Measurements from ENCODE around the gene TMEM248. TPM values are rescaled to one million over a fixed set of nuclear protein-coding genes. Genes with fewer than 3 reads are reported as not detected.
"Not testable (repeated sequence)": the region's sequence is repeated elsewhere in the genome, so short reads cannot be mapped to it uniquely, and the experiment has no call there.

The TMEM248 gene
- total RNA-seq, 2 experiments from 2014 or later, result 88.3 to 91.6 TPM

GRCh38 chr7:66899552-66900280 is 21.3 kb upstream of the TMEM248 start:
- H3K27ac Mint-ChIP-seq, result no peak overlapping the region
- no peaks in the 10 kb centered on the region for H3K9me3 Mint-ChIP-seq
- no peak for DNase-seq
- no peaks in the 10 kb centered on the region for H3K4me1 Mint-ChIP-seq
- no peaks in the 10 kb centered on the region for H3K36me3 Mint-ChIP-seq (ENCODE audit: low read depth)
- H3K27me3 Mint-ChIP-seq, result no peaks in the 10 kb centered on the region
- ChIA-PET CTCF (no interaction called here), POLR2A (interaction anchor here (0.6 kb wide), 1 partner anchor 17 kb away, joined by 3 read pairs; no protein-coding TSS in a partner anchor)
- H3K4me3 Mint-ChIP-seq, result no peak overlapping the region

- H3K4me3 Mint-ChIP-seq, result no peak overlapping the region
- no peak overlapping the region for H3K27ac Mint-ChIP-seq
- no peaks in the 10 kb centered on the region for H3K9me3 Mint-ChIP-seq
- no peak for DNase-seq
- ChIA-PET POLR2A (interaction anchor here (1.0 kb wide), 1 partner anchor 42 kb away, joined by 3 read pairs; no protein-coding TSS in a partner anchor), CTCF (interaction anchor here (0.7 kb wide), 1 partner anchor 13 kb away, joined by 3 read pairs; no protein-coding TSS in a partner anchor)
- H3K4me1 Mint-ChIP-seq, result no peaks in the 10 kb centered on the region
- H3K27me3 Mint-ChIP-seq, result no peaks in the 10 kb centered on the region
- no peaks in the 10 kb centered on the region for H3K36me3 Mint-ChIP-seq (ENCODE audit: low read depth)
Measured at GRCh38 chr7:66901941-66902843, 18.8 kb upstream of the TMEM248 start.

GRCh38 chr7:66902844-66903180 is 18.2 kb upstream of the TMEM248 start:
- no peak overlapping the region for H3K27ac Mint-ChIP-seq
- CTCF ChIA-PET, result interaction anchor here (0.7 kb wide), 1 partner anchor 13 kb away, joined by 3 read pairs; no protein-coding TSS in a partner anchor
- H3K36me3 Mint-ChIP-seq (ENCODE audit: low read depth), result no peaks in the 10 kb centered on the region
- H3K27me3 Mint-ChIP-seq, result no peaks in the 10 kb centered on the region
- no peaks in the 10 kb centered on the region for H3K9me3 Mint-ChIP-seq
- no peaks in the 10 kb centered on the region for H3K4me1 Mint-ChIP-seq
- POLR2A ChIA-PET, result no interaction called here
- H3K4me3 Mint-ChIP-seq, result no peak overlapping the region
- DNase-seq, result no peak

- no peak overlapping the region for H3K27ac Mint-ChIP-seq
- POLR2A ChIA-PET, result interaction anchor here (3.0 kb wide), 1 partner anchor 59 kb away, joined by 11 read pairs; no protein-coding TSS in a partner anchor
- H3K9me3 Mint-ChIP-seq, result no peaks in the 10 kb centered on the region
- H3K4me1 Mint-ChIP-seq, result no peaks in the 10 kb centered on the region
- no peak for DNase-seq
- H3K36me3 Mint-ChIP-seq (ENCODE audit: low read depth), result no peaks in the 10 kb centered on the region
- CTCF ChIA-PET, result no interaction called here
- no peaks in the 10 kb centered on the region for H3K27me3 Mint-ChIP-seq
- no peak overlapping the region for H3K4me3 Mint-ChIP-seq
Measured at GRCh38 chr7:66903360-66904062, 17.5 kb upstream of the TMEM248 start.

- H3K27me3 Mint-ChIP-seq, result no peaks in the 10 kb centered on the region
- no peaks in the 10 kb centered on the region for H3K36me3 Mint-ChIP-seq (ENCODE audit: low read depth)
- H3K4me1 Mint-ChIP-seq, result no peaks in the 10 kb centered on the region
- no peak for DNase-seq
- CTCF ChIA-PET, result interaction anchor here (1.2 to 2.0 kb wide), 2 partner anchors 8 to 44 kb away, joined by 3 to 7 read pairs; no protein-coding TSS in a partner anchor
- H3K4me3 Mint-ChIP-seq, result no peak overlapping the region
- POLR2A ChIA-PET, result interaction anchor here (1.5 to 3.0 kb wide), 2 partner anchors 18 to 60 kb away, joined by 8 to 11 read pairs; partner anchors contain the start of gene TMEM248
- no peaks in the 10 kb centered on the region for H3K9me3 Mint-ChIP-seq
- H3K27ac Mint-ChIP-seq, result no peak overlapping the region
Measured at GRCh38 chr7:66904063-66904593, 16.9 kb upstream of the TMEM248 start.

GRCh38 chr7:66905278-66905677 is 15.7 kb upstream of the TMEM248 start:
- H3K4me1 Mint-ChIP-seq, result no peaks in the 10 kb centered on the region
- H3K36me3 Mint-ChIP-seq (ENCODE audit: low read depth), result no peaks in the 10 kb centered on the region
- no peak overlapping the region for H3K27ac Mint-ChIP-seq
- no peaks in the 10 kb centered on the region for H3K27me3 Mint-ChIP-seq
- POLR2A ChIA-PET, result interaction anchor here (1.5 to 3.0 kb wide), 2 partner anchors 16 to 61 kb away, joined by 8 to 11 read pairs; partner anchors contain the start of gene TMEM248
- no peak overlapping the region for H3K4me3 Mint-ChIP-seq
- no peak for DNase-seq
- no peaks in the 10 kb centered on the region for H3K9me3 Mint-ChIP-seq
- CTCF ChIA-PET, result interaction anchor here (1.0 to 2.0 kb wide), 5 partner anchors 9 to 61 kb away, joined by 3 to 7 read pairs (median 3); no protein-coding TSS in a partner anchor

- no peak for DNase-seq
- H3K36me3 Mint-ChIP-seq (ENCODE audit: low read depth), result no peaks in the 10 kb centered on the region
- ChIA-PET CTCF (interaction anchor here (1.1 to 2.0 kb wide), 3 partner anchors 46 to 61 kb away, joined by 3 to 7 read pairs (median 7); no protein-coding TSS in a partner anchor), POLR2A (interaction anchor here (3.0 kb wide), 1 partner anchor 61 kb away, joined by 11 read pairs; no protein-coding TSS in a partner anchor)
- no peaks in the 10 kb centered on the region for H3K4me1 Mint-ChIP-seq
- no peak overlapping the region for H3K4me3 Mint-ChIP-seq
- H3K27me3 Mint-ChIP-seq, result no peaks in the 10 kb centered on the region
- H3K9me3 Mint-ChIP-seq, result no peaks in the 10 kb centered on the region
- no peak overlapping the region for H3K27ac Mint-ChIP-seq
Measured at GRCh38 chr7:66905689-66906088, 15.3 kb upstream of the TMEM248 start.

GRCh38 chr7:66907731-66908130 is 13.3 kb upstream of the TMEM248 start:
- H3K27ac Mint-ChIP-seq, result no peak overlapping the region
- no peaks in the 10 kb centered on the region for H3K4me1 Mint-ChIP-seq
- CTCF ChIA-PET, result no interaction called here
- POLR2A ChIA-PET, result no interaction called here
- no peak overlapping the region for H3K4me3 Mint-ChIP-seq
- no peaks in the 10 kb centered on the region for H3K27me3 Mint-ChIP-seq
- no peaks in the 10 kb centered on the region for H3K36me3 Mint-ChIP-seq (ENCODE audit: low read depth)
- DNase-seq, result no peak
- no peaks in the 10 kb centered on the region for H3K9me3 Mint-ChIP-seq

- CTCF ChIA-PET; H3K27ac Mint-ChIP-seq; POLR2A ChIA-PET; DNase-seq; H3K4me3 Mint-ChIP-seq; H3K4me1 Mint-ChIP-seq; H3K27me3 Mint-ChIP-seq; H3K36me3 Mint-ChIP-seq (ENCODE audit: low read depth); H3K9me3 Mint-ChIP-seq: not testable (repeated sequence)
Measured at GRCh38 chr7:66908598-66908997, 12.4 kb upstream of the TMEM248 start.

- Mint-ChIP-seq H3K4me3 (no peak overlapping the region), H3K27me3 (no peaks in the 10 kb centered on the region), H3K36me3 (ENCODE audit: low read depth) (no peaks in the 10 kb centered on the region), H3K4me1 (no peaks in the 10 kb centered on the region), H3K27ac (no peak overlapping the region), H3K9me3 (no peaks in the 10 kb centered on the region)
- POLR2A ChIA-PET, result interaction anchor here (0.6 to 1.2 kb wide), 2 partner anchors 66 to 224 kb away, joined by 3 read pairs; no protein-coding TSS in a partner anchor
- no peak for DNase-seq
- CTCF ChIA-PET, result no interaction called here
Measured at GRCh38 chr7:66910789-66911188, 10.2 kb upstream of the TMEM248 start.

GRCh38 chr7:66911191-66911590 is 9.8 kb upstream of the TMEM248 start:
- CTCF ChIA-PET; DNase-seq; H3K4me1 Mint-ChIP-seq; H3K36me3 Mint-ChIP-seq (ENCODE audit: low read depth); H3K9me3 Mint-ChIP-seq; H3K27me3 Mint-ChIP-seq; H3K4me3 Mint-ChIP-seq; H3K27ac Mint-ChIP-seq: not testable (repeated sequence)
- POLR2A ChIA-PET, result interaction anchor here (0.6 kb wide), 1 partner anchor 224 kb away, joined by 3 read pairs; no protein-coding TSS in a partner anchor

- ChIA-PET CTCF (no interaction called here), POLR2A (no interaction called here)
- H3K9me3 Mint-ChIP-seq, result no peaks in the 10 kb centered on the region
- DNase-seq, result no peak
- no peak overlapping the region for H3K4me3 Mint-ChIP-seq
- H3K4me1 Mint-ChIP-seq, result no peaks in the 10 kb centered on the region
- H3K27ac Mint-ChIP-seq, result no peak overlapping the region
- no peaks in the 10 kb centered on the region for H3K36me3 Mint-ChIP-seq (ENCODE audit: low read depth)
- H3K27me3 Mint-ChIP-seq, result no peaks in the 10 kb centered on the region
Measured at GRCh38 chr7:66912195-66912594, 8.8 kb upstream of the TMEM248 start.
